ENCODE data around the gene SNX10.

SNX10 gene

GRCh38 chr7:26356229-26356628, 64.6 kb downstream of the SNX10 start:
- no peak for TF ChIP-seq NFIC (IDR thresholded peaks at IDR 0.05)
- no peak for TF ChIP-seq YY1 (IDR thresholded peaks at IDR 0.05; ENCODE audit: low read depth)
- TF ChIP-seq RAD21 (IDR thresholded peaks at IDR 0.05; ENCODE audit: low read depth): no peak
- TF ChIP-seq USF1 (IDR thresholded peaks at IDR 0.05): no peak
- no peak for TF ChIP-seq EGR1 (IDR thresholded peaks at IDR 0.05)
- TF ChIP-seq REST (IDR thresholded peaks at IDR 0.05; ENCODE audit: low read depth): no peak

- TF ChIP-seq EGR1 (IDR thresholded peaks at IDR 0.05) (no peak), CREB1 (IDR thresholded peaks at IDR 0.05; ENCODE audit: low read depth) (no peak), ZBTB7A (IDR thresholded peaks at IDR 0.05; ENCODE audit: low read depth) (no peak), EP300 (IDR thresholded peaks at IDR 0.05; ENCODE audit: borderline replicate concordance) (no peak), FOXM1 (IDR thresholded peaks at IDR 0.05; ENCODE audit: borderline replicate concordance, low read depth) (no peak), CEBPB (IDR thresholded peaks at IDR 0.05) (no peak), TEAD4 (IDR thresholded peaks at IDR 0.05) (no peak), NFIC (IDR thresholded peaks at IDR 0.05) (no peak)
Observed at GRCh38 chr7:26356929-26357798, 65.5 kb downstream of the SNX10 start.

- TF ChIP-seq EGR1 (IDR thresholded peaks at IDR 0.05): no peak
- TF ChIP-seq TEAD4 (IDR thresholded peaks at IDR 0.05): no peak
- no peak for TF ChIP-seq TAF1 (IDR thresholded peaks at IDR 0.05; ENCODE audit: low read depth)
- TF ChIP-seq CREB1 (IDR thresholded peaks at IDR 0.05; ENCODE audit: low read depth): no peak
- no peak for TF ChIP-seq REST (IDR thresholded peaks at IDR 0.05; ENCODE audit: low read depth)
- TF ChIP-seq EP300 (IDR thresholded peaks at IDR 0.05; ENCODE audit: borderline replicate concordance): no peak
- TF ChIP-seq USF1 (IDR thresholded peaks at IDR 0.05): no peak
- TF ChIP-seq MAX (IDR thresholded peaks at IDR 0.05): no peak
- no peak for TF ChIP-seq ZBTB7A (IDR thresholded peaks at IDR 0.05; ENCODE audit: low read depth)
- no peak for TF ChIP-seq YY1 (IDR thresholded peaks at IDR 0.05; ENCODE audit: low read depth)
- TF ChIP-seq RAD21 (IDR thresholded peaks at IDR 0.05; ENCODE audit: low read depth): no peak
- no peak for TF ChIP-seq TCF12 (IDR thresholded peaks at IDR 0.05; ENCODE audit: low read depth)
Observed at GRCh38 chr7:26357799-26358151, 66.1 kb downstream of the SNX10 start.

- TF ChIP-seq FOXM1 (IDR thresholded peaks at IDR 0.05; ENCODE audit: borderline replicate concordance, low read depth) (no peak), TCF12 (IDR thresholded peaks at IDR 0.05; ENCODE audit: low read depth) (no peak), REST (IDR thresholded peaks at IDR 0.05; ENCODE audit: low read depth) (no peak), EP300 (IDR thresholded peaks at IDR 0.05; ENCODE audit: borderline replicate concordance) (no peak), CREB1 (IDR thresholded peaks at IDR 0.05; ENCODE audit: low read depth) (no peak), ZBTB7A (IDR thresholded peaks at IDR 0.05; ENCODE audit: low read depth) (no peak), TAF1 (IDR thresholded peaks at IDR 0.05; ENCODE audit: low read depth) (no peak), YY1 (IDR thresholded peaks at IDR 0.05; ENCODE audit: low read depth) (no peak), USF1 (IDR thresholded peaks at IDR 0.05) (no peak)
Observed at GRCh38 chr7:26360650-26361049, 69.0 kb downstream of the SNX10 start.

Data from Ishikawa (cell line).